GM21515 (cell line): ENCODE measurements around the gene ASH1L.
"Not testable (repeated sequence)": the region's sequence is repeated elsewhere in the genome, so short reads cannot be mapped to it uniquely, and the experiment has no call there.

Experiments
- ATAC-seq: cut with Tn5 transposase; IDR thresholded peaks from one replicate; pipeline ENCODE4 v1.9.1; 2021; ENCODE audit not compliant: unreplicated experiment

Gene ASH1L

DNA sequence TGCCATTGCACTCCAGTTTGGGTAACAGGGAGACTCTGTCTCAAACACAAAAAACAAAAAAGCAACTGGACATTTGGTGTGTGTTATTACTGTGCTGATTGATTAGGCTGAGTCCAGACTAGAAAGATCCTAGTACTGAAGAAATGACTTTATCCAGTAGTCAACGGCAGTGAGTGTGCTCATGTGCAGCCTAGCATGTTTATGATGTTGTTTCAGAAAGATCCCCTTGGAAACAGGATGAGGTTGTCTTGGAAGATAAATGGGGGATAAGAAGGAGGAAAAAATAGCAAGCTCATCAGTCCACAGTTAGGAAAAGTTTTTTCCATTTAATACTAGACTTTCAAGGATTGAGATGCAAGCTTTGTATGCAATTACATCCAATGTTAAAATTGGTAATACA is 227.6 kb downstream of the ASH1L start:
- ATAC-seq: no peak

DNA sequence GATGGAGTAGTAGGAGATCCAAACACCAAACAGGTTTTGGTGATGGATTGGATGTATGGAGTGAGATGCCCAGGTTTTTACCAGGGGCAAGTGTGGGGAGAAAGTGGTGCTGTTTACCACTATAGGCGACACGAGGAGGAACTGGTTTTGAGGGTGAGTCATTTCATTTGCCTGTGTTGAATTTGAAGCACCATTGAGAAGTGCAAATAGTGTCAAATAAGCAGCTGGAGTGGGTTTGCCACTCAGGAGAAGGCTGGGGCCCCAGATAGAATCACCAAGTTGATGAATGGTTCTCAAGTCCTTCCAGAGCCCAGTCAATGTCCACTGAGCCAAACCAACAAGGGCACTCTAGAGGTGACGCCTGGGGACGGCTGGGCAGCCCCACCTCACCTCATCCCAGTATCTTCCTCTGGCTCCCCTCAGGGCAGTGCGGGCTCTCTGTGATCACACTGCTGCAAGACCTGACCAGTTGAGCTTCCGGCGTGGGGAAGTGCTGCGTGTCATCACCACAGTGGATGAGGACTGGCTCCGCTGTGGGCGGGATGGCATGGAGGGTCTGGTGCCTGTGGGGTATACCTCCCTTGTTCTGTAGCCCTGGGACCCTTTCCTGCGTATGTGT is 232.5 kb downstream of the ASH1L start:
- no peak for ATAC-seq

DNA sequence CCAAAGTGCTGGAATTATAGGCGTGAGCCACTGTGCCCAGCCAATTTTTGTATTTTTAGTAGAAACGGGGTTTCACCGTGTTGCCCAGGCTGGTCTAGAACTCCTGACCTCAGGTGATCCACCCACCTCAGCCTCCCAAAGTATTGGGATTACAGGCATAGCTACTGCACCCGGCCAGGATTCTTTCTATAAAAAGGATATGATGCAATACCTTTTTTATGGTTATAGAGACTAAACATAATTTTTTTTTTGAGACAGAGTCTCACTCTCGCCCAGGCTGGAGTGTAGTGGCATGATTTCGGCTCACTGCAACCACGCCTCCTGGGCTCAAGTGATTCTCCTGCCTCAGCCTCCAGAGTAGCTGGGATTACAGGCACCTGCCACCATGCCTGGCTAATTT is 233.7 kb downstream of the ASH1L start:
- ATAC-seq: not testable (repeated sequence)

DNA sequence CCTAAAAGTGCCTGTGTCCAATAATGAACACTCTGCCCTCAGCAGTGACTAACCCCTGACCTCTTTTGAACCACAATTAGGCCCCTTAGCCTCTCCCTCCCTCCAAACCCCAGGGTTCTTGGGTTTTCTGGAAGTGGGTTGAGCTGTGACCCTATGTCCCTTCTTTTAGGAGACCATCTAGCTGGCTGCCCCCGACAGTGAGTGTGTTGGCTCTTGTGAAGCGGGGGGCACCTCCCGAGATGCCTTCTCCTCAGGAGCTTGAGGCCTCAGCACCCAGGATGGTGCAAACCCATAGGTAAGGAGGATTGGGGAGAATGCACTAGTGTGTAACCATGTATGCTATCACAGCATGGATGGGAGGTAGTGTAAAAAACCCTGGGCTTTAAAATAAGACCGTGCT is 234.6 kb downstream of the ASH1L start:
- no peak for ATAC-seq

DNA sequence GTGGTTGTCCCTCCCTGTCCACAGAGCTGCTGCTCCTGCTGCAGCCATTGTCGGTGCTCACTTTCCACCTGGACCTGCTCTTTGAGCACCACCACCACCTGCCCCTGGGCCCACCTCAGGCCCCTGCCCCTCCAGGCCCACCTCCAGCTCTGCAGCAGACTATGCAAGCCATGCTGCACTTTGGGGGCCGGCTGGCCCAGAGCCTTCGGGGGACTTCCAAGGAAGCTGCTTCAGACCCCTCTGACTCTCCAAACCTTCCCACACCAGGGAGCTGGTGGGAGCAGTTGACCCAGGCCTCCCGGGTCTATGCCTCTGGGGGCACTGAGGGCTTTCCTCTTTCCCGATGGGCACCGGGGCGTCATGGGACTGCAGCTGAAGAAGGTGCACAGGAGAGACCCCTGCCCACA is 236.0 kb downstream of the ASH1L start:
- ATAC-seq: no peak

DNA sequence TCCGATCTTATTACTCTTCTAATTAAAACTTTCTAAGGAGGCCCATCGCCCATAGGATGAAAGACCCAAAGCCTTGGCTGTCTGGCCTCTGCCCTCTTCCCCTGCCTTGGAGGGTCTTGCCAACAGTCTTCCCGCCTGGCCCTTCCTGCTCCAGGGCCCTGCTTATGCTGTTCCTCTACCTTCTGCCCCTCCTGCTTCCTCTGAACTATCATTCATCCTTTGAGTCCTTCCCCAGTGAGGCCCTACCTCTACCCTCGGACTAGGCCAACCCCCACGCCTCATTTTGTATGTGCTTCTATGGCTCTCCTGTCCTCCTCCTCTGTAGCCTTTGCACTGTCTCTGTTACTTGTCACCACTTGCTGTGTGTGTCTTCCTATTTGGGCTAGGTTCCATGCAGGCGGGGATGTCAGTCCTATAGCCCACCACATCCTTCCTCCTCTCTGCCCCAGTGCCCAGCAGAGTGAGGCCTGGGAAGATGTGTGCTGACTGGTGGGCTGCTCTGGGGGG is 236.5 kb downstream of the ASH1L start:
- ATAC-seq: no peak

DNA sequence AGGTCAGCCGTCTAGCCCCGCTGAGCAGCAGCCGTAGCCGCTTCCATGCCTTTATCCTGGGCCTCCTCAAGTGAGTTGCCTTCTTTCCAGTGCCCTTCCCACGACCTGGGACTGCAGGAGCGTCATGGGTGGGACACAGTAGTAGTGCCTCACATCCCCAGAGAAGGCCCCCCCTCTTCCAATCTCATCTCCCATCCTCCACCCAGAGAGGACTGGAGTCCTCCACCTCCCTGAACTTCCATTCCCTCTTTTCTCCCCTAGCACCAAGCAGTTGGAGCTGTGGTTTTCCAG is 237.1 kb downstream of the ASH1L start:
- ATAC-seq: no peak

DNA sequence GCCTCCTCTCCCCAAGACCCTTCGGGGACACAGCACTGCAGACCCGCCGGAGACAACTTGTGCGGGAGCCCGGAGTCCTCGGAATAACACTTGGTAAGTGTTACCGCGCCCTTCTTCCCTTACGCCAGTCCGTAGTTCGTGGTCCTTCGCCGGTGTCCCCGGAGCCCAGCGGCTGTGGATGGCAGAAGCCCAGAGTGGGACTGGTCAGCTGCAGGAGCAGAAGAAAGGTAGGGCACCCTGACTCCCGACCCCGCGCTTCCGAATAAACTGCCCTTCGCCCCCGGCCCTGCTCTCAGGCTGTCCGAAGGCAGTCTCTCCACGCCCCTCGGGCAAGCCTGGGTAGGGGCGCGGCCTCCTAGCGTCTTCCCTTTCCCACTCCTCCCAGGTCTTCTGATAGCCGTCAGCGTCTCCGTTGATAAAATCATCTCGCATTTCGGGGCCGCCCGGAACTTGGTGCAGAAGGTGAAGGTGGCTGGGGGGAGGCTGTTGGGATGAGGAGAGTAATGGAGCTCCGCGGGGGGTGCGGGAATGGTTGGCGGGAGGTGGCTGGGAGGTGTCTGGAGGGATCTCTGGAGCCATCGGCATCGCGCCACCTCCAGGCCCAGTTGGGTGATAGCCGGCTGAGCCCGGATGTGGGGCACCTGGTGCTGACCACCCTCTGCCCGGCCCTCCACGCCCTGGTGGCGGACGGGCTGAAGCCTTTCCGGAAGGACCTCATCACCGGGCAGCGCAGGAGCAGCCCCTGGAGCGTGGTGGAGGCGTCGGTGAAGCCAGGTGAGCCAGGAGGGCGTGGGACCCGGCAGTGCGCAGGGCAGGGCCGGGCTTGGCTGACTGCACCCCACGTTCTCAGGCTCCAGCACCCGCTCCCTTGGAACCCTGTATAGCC is 237.6 kb downstream of the ASH1L start:
- ATAC-seq: no peak

DNA sequence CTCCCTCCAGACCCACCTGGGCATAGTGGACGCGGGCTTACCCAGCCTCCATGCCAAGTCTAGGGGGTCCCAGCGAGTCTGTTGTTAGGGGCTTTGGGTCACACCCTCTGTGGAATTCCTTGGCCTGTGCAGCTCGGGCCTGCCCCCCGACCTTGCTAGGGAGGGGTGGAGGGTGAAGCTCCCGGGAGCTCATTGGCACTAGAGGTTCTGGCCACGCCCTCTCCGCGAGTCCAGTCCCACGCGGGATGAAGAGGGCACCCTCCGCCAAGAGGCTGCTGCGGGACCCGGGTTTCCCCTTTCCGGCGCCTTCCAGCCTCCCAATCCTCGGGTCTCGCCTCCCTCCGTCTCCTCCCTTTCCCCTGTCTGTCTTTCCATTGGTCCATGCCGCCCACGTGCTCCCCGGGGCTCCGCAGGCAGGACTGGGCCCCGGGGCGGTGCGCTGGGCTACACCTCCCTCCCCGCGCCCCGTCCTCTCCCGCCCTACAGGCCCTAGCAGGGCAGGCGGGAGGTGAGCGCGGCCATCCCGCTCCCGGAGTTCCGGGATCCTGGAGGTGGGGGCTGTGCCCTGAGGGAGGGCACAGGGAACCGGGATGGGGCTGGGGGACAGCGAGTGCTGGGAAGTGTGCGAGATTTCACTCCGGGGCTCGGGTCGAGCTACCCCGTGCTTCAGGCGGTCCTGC is 238.4 kb downstream of the ASH1L start:
- ATAC-seq: peak; percentile 62

DNA sequence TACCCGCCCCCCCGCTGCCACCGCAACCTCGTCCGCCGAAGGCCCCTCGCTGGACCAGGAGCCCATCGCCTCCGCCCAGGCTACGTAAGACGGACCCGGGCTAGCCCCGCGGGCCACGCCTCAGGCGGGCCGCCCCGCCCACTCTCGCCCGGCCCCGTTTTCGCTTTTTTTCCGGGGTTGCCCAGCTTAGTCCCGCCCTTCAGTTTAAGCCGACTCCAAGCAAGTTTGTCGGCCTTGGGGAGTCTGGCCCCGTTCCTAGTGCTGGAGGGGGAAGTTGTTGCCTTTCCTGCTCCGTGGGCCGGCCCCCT is 238.9 kb downstream of the ASH1L start:
- peak; percentile 40 for ATAC-seq

DNA sequence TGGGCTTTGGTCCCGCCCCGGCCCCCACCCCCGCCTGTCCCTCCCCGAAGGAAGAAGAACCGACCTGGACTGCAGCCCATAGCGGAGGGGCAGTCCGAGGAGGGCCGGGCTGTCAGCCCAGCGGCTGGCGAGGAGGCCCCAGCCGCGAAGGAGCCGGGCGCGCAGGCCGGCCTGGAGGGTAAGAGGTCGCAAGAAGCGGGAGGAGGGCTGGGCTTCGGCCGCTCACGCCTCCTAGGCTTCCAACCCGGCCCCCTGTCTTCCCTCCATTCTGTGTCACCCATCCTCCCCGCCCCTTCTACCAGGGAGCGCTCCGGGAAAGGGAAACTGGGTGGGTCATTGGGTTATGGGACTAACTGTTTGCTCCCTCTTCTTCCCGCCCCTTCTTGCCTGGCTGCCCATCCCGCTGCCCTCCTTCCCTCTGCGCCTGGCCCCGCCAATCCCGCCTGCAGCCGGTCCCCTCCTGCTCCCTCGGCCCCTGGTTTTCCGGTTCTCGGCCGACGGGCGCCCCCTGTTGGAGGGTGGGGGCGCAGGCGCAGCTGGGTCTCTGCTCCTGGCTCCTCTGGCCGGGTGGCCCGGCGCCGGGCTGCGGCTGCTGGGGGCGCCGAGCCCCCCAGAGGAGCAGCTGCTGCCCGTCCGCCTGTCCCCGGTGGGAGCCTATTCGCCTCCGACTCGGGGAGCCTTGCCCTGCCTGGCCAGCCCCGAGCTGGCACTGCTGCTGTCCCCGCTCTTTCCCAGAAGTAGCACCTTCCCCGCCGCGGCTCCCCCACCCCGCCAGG is 239.5 kb downstream of the ASH1L start:
- peak; percentile 39 for ATAC-seq

DNA sequence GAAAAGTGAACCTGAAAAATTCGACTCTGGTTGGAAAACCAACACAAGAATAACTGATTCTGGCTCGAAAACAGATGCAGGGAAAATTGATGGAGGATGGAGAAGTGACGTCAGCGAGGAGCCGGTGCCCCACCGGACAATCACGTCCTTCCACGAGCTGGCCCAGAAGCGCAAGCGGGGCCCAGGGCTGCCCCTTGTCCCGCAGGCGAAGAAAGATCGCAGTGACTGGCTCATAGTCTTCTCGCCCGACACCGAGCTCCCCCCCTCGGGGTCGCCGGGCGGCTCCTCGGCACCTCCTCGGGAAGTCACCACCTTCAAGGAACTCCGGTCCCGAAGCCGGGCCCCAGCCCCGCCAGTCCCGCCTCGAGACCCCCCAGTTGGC is 240.0 kb downstream of the ASH1L start:
- ATAC-seq: no peak

DNA sequence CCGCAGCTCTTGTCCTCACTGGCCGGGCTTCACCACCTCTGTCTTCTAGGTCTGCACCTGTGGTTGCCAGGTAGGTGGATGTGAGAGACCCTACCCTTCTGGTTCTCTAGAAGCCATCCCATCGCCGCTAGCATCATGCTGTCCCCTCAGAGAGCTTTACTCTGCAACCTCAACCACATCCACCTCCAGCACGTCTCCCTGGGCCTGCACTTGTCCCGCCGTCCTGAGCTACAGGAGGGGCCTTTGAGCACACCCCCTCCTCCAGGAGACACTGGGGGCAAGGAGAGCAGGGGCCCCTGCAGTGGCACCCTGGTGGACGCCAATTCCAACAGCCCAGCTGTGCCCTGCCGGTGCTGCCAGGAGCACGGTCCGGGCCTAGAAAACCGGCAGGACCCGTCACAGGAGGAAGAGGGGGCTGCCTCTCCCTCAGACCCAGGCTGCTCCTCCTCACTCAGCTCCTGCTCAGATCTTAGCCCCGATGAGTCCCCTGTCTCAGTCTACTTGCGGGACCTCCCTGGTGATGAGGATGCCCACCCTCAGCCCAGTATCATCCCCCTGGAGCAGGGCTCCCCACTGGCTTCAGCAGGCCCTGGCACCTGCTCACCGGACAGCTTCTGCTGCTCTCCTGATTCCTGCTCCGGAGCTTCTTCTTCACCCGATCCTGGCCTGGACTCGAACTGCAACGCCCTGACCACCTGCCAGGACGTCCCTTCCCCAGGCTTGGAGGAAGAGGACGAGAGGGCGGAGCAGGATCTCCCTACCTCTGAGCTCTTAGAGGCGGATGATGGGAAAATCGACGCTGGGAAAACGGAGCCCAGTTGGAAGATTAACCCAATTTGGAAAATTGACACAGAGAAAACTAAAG is 240.7 kb downstream of the ASH1L start:
- no peak for ATAC-seq

DNA sequence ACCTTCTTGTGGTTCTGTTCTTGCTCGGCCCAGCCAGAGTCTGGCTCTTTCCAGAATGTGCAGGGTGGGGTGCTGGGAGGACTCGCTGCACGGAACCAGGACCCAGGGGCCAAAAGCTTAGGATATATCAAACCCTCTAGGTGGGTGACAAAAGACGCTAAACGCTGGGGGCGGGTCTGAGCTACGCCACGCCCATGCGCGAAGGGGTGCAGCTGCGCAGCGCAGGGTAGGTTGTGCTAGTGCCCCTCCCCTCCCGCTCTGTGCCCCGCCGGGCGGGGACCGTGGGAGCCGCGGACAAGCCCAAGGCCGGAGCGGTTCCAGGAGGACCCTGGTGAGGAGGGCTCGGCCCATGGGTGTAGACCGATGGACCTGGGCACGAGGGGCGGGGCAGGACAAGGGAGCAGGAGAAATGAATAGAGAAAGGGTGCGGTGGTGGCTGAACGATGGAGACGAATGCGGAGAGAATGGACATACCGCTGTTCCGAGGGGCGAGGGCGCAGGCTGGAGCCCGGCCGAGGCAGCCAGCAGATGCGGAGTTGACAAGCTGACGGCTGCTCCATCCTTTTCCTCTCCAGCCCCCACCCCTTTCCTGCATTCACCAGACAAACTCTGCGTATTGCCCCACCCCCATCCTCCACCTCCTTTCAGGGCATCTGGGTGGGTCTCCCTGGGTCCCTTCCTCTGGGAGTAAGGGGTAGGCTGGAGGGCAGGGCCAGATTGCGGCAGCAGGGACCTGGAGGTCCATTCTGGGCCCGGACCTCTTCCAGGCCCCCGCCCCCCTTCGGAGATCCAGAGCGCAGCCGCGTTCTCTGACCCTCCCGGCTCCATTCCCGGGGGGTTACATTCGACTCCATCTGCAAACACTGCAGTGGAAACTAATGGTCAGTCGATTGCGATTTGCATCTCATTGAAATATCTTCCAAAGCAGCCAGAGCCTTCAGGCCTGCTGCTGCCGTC is 241.7 kb downstream of the ASH1L start, which contains the start of gene RUSC1:
Gene RUSC1, plus strand, starts transcription at position 234 of the 957 bp plus-strand sequence. CDS start 880 bp downstream, outside the sequence.
- ATAC-seq: no peak

DNA sequence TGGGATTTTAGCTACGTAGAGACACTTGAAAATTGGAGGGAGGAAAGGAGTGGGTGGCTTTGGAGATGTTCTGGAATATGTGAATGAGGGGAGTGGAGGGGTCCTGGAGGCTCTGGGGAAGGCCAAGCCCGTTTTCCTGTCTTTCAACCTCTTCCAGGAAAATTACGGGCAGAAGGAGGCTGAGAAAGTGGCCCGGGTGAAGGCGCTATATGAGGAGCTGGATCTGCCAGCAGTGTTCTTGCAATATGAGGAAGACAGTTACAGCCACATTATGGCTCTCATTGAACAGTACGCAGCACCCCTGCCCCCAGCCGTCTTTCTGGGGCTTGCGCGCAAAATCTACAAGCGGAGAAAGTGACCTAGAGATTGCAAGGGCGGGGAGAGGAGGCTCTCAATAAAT is 242.4 kb downstream of the ASH1L start:
- no peak for ATAC-seq

DNA sequence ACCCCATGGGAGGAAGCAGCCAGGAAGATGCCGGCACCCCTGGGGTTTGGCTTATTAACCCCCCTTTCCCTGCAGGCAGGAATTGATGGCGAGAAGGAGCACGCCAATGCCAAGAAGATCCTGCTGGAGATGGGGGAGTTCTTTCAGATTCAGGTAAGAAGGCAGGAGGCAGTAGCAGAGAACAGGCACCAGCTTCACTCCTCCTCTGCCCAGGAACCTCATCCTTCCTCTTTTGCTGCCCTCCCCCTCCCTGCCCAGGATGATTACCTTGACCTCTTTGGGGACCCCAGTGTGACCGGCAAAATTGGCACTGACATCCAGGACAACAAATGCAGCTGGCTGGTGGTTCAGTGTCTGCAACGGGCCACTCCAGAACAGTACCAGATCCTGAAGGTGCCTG is 243.1 kb downstream of the ASH1L start:
- ATAC-seq: no peak

DNA sequence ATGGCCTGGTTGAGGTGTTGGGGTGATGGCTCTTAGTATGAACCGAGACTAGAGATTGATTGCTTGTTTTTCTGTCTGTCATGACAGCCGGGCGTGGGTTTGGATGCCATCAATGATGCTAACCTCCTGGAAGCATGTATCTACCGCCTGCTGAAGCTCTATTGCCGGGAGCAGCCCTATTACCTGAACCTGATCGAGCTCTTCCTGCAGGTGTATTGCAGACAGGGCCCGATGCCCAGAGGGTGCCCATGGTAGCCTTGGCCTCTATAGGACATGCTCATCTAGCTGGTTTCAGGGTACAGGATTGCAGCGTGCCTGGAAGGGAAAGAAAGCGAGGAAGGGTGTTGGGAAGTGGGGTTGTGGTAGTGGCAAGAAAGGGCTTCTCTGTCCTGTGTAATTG is 244.5 kb downstream of the ASH1L start:
- ATAC-seq: no peak

DNA sequence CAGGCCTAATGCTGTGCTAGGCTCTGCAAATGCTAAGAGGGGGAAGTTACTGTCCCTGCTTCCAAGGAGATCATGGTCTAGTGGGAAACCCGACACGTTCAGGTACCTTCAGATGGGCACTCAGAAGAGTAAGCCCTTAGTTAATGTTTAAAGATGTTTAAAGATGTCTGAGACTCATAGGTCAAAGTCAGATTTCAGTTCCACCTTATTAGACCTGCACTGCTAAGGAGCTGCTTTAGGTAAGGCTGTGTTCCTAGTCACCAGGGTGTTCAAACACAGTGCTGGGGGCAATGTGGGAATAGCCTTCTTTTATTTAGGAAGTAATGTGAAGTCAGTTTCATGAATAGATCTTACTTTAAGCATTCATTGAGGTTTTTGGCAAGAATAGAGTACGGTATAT is 245.7 kb downstream of the ASH1L start:
- ATAC-seq: no peak

DNA sequence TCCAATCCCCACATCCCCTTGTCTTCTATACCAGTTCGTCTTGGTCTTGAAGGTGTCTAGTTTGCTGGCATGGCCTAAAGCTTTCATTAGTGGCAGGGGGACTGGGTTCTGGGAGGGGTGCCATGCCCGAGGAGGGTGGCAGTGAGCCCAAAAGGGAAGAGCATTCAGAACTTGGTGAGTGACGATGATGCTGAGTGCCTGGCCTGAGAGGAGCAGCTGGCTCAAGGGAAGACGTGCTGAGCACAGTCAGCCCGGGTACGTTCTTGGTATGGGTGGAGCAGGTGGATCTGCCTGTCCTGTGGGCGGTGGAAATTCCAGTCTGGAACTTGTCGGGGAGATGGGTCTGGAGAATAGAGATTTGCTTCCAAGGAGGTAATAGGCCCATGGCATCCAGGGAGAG is 249.3 kb downstream of the ASH1L start:
- no peak for ATAC-seq
